NCI-H1436 (cell line): Measurements from ENCODE around the gene PDE5A.
"Not testable (repeated sequence)": the region's sequence is repeated elsewhere in the genome, so short reads cannot be mapped to it uniquely, and the experiment has no call there.

Experiments
- DNase-seq: peaks from one replicate; lab custom pipeline; 2025; lab: John Stamatoyannopoulos, UW

Gene PDE5A

GRCh38 chr4:119470737-119471063 lies 157.9 kb downstream of the PDE5A start:
- DNase-seq, result not testable (repeated sequence)

- DNase-seq, result not testable (repeated sequence)
Measured at GRCh38 chr4:119470021-119470736, 158.4 kb downstream of the PDE5A start.

GRCh38 chr4:119469039-119469438 lies 159.6 kb downstream of the PDE5A start:
- DNase-seq, result not testable (repeated sequence)

GRCh38 chr4:119462733-119463132 lies 165.9 kb downstream of the PDE5A start:
- DNase-seq, result not testable (repeated sequence)

GRCh38 chr4:119455734-119456133 lies 172.9 kb downstream of the PDE5A start:
- DNase-seq, result not testable (repeated sequence)

GRCh38 chr4:119454491-119455270 lies 173.9 kb downstream of the PDE5A start:
- peak; percentile 92 for DNase-seq

GRCh38 chr4:119454151-119454490 lies 174.5 kb downstream of the PDE5A start:
- DNase-seq, result not testable (repeated sequence)

GRCh38 chr4:119453286-119453685 lies 175.3 kb downstream of the PDE5A start:
- DNase-seq, result not testable (repeated sequence)

- not testable (repeated sequence) for DNase-seq
Measured at GRCh38 chr4:119449851-119450250, 178.8 kb downstream of the PDE5A start.
